ENCODE measurements around the gene NAGK. TPM values are rescaled to one million over a fixed set of nuclear protein-coding genes. Genes with fewer than 3 reads are reported as not detected.
"Not testable (repeated sequence)": the region's sequence is repeated elsewhere in the genome, so short reads cannot be mapped to it uniquely, and the experiment has no call there.

The NAGK gene
- 100 to 1,000 TPM in 1 of 4 donors, 10 to 100 TPM in 3; 58.0 to 125 (median 67.6) TPM for total RNA-seq

DNA sequence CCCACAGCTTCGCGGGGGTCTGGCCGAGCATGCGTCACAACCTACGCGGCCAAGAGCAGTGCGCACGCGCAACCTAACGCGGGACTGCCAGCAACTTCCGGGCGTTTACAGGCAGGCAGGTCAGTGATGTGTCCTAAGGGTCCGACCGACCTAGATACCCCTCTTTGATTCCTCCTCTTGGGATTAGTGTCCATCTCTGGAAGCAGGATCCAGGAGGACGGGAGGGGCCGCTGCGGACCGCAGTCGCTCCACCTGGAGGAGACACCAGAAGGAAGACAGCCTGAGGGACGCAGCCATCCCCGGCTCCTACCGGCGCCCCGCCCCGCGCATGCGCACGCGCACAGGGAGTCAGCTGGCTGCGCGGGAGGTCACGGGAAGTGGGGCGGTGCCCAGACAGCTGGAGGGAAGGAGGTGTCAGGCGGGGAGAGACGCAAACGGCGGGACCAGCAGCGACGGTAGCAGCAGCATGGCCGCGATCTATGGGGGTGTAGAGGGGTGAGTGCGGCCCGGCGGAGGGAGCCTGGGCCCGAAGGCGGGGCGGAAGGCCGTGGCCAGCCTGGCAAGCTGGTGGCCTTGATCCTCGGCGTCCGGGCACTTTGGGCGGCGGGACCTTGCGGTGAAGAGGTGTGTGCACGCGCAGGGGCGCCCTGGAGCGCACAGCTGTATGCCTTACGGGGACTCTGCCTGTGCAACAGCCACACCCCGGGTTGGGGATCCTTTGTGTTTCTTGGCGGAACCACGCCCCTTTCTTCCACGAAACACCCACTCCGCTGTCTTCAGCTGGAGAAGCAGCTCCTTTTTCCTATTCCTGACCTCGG is at the start of gene NAGK:
TSS of gene NAGK (plus strand) at position 431 of the 818 bp plus-strand sequence. CDS start at position 467, 36 bp downstream.
- in situ Hi-C loops (cut with MboI; ENCODE audit: low pct_ligation_motif_present in 1 of 4, low pct_unique_long_range_greater_than_20kb in 1 of 4, low sequenced_read_pairs in 3 of 4) (no loop called here), intact Hi-C loops (cut with DNase I; ENCODE audit: low total_unique reads) (no loop called here)
- H3K4me1 ChIP-seq: peaks cover 27 to 38% (median 31%) of the 10 kb centered on the region in 4 donors
- no peaks in the 10 kb centered on the region for H3K27me3 ChIP-seq
- peak; percentile 97 for DNase-seq
- H3K4me3 ChIP-seq: peak within 1 kb of the TSS; percentile 60 to 88 (median 75)
- peak within 1 kb of the TSS; percentile 87 to 98 (median 95) for H3K27ac ChIP-seq
- H3K9me3 ChIP-seq: no peaks in the 10 kb centered on the region
- TF ChIP-seq, protein P1, sequence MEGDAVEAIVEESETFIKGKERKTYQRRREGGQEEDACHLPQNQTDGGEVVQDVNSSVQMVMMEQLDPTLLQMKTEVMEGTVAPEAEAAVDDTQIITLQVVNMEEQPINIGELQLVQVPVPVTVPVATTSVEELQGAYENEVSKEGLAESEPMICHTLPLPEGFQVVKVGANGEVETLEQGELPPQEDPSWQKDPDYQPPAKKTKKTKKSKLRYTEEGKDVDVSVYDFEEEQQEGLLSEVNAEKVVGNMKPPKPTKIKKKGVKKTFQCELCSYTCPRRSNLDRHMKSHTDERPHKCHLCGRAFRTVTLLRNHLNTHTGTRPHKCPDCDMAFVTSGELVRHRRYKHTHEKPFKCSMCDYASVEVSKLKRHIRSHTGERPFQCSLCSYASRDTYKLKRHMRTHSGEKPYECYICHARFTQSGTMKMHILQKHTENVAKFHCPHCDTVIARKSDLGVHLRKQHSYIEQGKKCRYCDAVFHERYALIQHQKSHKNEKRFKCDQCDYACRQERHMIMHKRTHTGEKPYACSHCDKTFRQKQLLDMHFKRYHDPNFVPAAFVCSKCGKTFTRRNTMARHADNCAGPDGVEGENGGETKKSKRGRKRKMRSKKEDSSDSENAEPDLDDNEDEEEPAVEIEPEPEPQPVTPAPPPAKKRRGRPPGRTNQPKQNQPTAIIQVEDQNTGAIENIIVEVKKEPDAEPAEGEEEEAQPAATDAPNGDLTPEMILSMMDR (IDR thresholded peaks at IDR 0.05): peak in 1 of 5 experiments; percentile 27
- TF ChIP-seq POLR2A (IDR thresholded peaks at IDR 0.05) (peak; percentile 100), POLR2AphosphoS5 (IDR thresholded peaks at IDR 0.05) (peak; percentile 100), EP300 (IDR thresholded peaks at IDR 0.05; ENCODE audit: low read depth) (no peak)
- H3K36me3 ChIP-seq: peaks cover 0 to 5% (median 0%) of the 10 kb centered on the region in 4 donors
- 1% methylated on average over 61 of the region's 66 CpGs; no CpG with 5 or more reads in 1 of the 2 donors for WGBS, 2 donors (ENCODE audit: low coverage in 1 of 2)

DNA sequence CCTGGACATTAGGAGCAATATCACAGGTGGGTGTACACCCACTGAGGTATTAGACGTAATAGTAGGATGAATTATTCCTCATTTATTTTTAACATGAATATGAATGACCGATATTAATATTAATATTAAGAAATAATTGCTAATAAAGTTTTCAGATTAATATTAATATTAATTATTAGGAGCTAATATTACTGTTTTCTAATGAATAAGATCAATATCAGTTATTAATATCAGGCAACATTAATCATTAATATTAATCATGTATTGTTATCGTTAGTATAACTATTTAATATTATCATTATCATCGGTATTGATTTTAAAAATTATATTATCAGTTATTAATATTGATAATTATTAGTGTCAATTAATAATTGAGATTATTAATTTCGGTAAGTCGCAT is 48.5 kb upstream of the NAGK start:
- H3K9me3 ChIP-seq; H3K36me3 ChIP-seq; H3K27ac ChIP-seq; in situ Hi-C loops (cut with MboI; ENCODE audit: low pct_ligation_motif_present in 1 of 4, low pct_unique_long_range_greater_than_20kb in 1 of 4, low sequenced_read_pairs in 3 of 4); DNase-seq; intact Hi-C loops (cut with DNase I; ENCODE audit: low total_unique reads); H3K4me3 ChIP-seq; H3K27me3 ChIP-seq: not testable (repeated sequence)
- peaks cover 0 to 11% (median 0%) of the 10 kb centered on the region in 4 donors for H3K4me1 ChIP-seq
- 81 to 88% methylated on average over 4 to 6 of the region's 6 CpGs for WGBS, 2 donors (ENCODE audit: low coverage in 1 of 2)

DNA sequence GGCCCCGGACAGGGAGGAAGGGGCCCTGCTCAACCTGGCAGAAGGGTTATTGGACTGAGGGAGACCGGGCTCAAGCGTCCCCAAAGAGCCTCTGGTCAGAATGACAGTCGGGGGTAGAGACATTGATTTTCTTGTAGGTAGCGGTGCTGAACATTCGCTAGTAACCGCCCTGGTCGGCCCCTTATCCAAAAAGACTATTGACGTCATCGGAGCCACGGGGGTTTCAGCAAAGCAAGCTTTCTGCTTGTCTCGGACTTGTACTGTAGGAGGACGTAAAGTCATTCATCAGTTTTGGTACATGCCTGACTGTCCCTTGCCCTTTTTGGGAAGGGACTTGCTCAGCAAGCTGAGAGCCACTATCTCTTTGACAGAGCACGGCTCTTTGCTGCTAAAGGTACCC is 47.1 kb upstream of the NAGK start:
- H3K4me1 ChIP-seq: peaks cover 0 to 11% (median 0%) of the 10 kb centered on the region in 4 donors
- H3K9me3 ChIP-seq; H3K4me3 ChIP-seq; in situ Hi-C loops (cut with MboI; ENCODE audit: low pct_ligation_motif_present in 1 of 4, low pct_unique_long_range_greater_than_20kb in 1 of 4, low sequenced_read_pairs in 3 of 4); intact Hi-C loops (cut with DNase I; ENCODE audit: low total_unique reads); H3K27me3 ChIP-seq; H3K27ac ChIP-seq; DNase-seq; H3K36me3 ChIP-seq: not testable (repeated sequence)
- WGBS, 2 donors (ENCODE audit: low coverage in 1 of 2): 76% methylated on average over 14 of the region's 14 CpGs; no CpG with 5 or more reads in 1 of the 2 donors

DNA sequence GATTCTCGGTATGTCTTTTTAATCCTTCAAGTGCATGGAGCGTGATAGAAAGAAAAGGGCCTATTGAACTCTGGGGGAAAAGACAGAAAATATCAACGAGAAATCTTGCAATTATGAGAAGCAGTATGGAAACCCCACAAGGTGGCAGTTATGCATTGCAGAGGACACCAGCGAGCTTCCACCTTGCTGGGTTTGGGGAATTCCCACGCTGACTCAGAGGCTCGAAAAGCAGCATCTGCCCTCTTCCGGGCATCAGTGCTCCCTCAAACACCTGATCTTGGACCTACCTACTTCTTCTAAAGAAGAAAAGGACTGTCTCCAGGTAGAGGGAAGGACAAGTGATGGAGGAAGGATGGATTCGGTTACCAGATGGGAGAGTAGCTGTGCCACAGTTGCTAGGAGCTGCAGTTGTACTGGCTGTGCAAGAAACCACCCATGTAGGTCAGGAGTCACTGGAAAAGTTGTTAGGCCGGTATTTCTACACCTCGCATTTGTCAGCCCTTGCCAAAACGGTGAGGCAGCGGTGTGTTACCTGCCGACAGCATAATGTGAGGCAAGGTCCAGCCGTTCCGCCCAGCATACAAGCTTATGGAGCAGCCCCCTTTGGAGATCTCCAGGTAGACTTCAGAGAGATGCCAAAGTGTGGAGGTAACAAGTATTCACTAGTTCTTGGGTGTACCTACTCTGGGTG is 44.8 kb upstream of the NAGK start:
- Histone ChIP-seq H3K4me1 (peaks cover 0 to 11% (median 0%) of the 10 kb centered on the region in 4 donors), H3K27ac (peak overlapping the region in 1 of 4 donors; percentile 28)
- TF ChIP-seq, protein P1 (IDR thresholded peaks at IDR 0.05): peak; percentile 10 to 50 (median 17)
- WGBS, 2 donors (ENCODE audit: low coverage in 1 of 2): 32 to 80% methylated on average over 1 to 15 of the region's 15 CpGs
- H3K36me3 ChIP-seq; H3K9me3 ChIP-seq; in situ Hi-C loops (cut with MboI; ENCODE audit: low pct_ligation_motif_present in 1 of 4, low pct_unique_long_range_greater_than_20kb in 1 of 4, low sequenced_read_pairs in 3 of 4); intact Hi-C loops (cut with DNase I; ENCODE audit: low total_unique reads); H3K4me3 ChIP-seq; H3K27me3 ChIP-seq: not testable (repeated sequence)
- DNase-seq: peak; percentile 64

DNA sequence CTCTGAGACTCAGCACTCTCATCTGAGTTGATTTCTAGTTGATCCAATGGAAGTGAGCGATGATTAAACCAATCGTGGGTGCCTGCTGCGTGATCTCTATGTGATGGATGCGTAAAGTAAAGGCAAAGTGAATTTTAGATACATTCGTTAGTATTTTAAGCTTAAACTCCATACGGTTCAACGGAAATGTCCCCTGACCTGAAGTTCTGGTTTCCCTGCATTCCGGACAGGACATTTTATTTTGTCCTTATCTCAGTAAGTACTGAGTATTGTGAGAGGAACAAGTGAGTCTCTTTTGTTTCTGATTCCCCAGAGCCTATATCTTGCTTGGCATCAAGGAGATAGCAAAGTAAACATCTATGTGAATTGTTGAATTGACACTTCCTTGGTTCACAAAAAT is 32.2 kb upstream of the NAGK start:
- in situ Hi-C loops (cut with MboI; ENCODE audit: low pct_ligation_motif_present in 1 of 4, low pct_unique_long_range_greater_than_20kb in 1 of 4, low sequenced_read_pairs in 3 of 4); H3K27ac ChIP-seq; H3K4me3 ChIP-seq; H3K27me3 ChIP-seq; DNase-seq; H3K4me1 ChIP-seq; intact Hi-C loops (cut with DNase I; ENCODE audit: low total_unique reads); H3K9me3 ChIP-seq; H3K36me3 ChIP-seq: not testable (repeated sequence)
- 78 to 80% methylated on average over 1 to 8 of the region's 8 CpGs for WGBS, 2 donors (ENCODE audit: low coverage in 1 of 2)

All from transverse colon (tissue), 4 donors.